HG02678 (cell line): ENCODE results near the gene FAM3A.

Experiments
- ATAC-seq: cut with Tn5 transposase; IDR thresholded peaks from one replicate; pipeline ENCODE4 v1.9.1; 2021; ENCODE audit warnings: mild to moderate bottlenecking, moderate library complexity; ENCODE audit not compliant: unreplicated experiment

Gene FAM3A

DNA sequence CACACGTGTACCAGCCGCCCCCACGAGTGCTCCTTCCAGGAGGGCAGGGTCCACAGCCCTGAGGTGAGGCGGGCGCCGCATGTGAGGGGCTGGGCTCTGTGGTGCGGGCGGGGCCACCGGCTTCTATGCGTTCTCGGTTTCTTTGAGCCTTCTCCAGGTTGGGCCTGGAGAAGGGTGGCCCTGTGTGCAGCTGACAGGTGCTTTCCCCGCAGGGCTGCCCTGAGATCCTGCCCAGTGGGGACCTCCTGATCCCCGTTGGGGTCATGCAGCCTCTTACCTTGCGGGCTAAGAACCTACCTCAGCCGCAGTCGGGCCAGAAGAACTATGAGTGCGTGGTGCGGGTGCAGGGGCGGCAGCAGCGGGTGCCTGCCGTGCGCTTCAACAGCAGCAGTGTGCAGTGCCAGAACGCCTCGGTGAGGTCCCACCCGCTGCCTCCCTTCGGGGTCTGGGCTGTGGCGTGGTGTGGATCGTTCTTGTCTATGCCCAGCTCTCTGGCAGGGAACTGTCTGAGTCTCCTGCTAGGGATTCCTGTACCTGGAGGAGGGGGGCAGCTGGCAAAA, 51.1 kb downstream of the FAM3A start:
- ATAC-seq: no peak

DNA sequence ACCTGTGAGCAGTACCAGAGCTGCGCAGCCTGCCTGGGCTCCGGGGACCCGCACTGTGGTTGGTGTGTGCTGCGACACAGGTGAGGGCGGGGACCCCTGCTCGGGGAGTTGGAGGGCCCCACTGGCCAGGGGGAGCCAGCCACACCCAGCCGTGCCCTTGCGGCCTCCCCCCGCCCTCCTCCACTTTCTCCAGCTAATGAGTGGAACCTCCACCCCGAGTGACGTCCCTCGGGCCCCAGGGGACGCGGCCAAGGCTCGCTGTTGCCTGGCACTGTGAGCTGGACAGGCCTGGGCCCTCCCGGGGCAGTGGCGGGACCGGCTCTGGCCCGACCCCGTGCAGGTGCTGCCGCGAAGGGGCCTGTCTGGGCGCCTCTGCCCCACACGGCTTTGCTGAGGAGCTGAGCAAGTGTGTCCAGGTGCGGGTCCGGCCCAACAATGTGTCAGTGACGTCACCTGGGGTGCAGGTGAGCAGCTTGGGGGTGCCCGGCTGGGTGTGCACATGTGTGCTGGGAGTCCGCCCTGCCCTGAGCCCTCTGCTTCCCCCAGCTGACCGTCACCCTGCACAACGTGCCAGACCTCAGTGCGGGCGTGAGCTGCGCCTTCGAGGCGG, 52.3 kb downstream of the FAM3A start:
- ATAC-seq: no peak

DNA sequence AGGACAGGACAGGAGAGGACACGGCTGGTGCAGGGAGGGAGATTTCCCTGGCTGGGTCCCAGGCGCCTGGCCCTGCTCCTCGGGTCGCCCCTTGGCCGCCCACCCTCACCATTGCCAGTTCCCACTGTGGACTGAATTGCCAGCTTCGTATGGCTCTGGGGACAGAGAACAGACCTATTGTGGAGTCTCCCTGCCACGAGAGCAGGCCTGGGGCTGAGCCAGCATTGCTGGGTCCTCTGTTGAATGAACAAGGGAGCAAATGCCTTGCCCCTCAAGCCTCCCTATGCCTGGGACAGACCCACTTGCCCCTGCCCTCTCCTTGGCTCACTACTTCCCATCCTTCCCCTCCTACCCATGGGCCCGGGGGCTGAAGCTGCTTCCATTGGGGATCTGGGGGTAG, 53.6 kb downstream of the FAM3A start:
- no peak for ATAC-seq

DNA sequence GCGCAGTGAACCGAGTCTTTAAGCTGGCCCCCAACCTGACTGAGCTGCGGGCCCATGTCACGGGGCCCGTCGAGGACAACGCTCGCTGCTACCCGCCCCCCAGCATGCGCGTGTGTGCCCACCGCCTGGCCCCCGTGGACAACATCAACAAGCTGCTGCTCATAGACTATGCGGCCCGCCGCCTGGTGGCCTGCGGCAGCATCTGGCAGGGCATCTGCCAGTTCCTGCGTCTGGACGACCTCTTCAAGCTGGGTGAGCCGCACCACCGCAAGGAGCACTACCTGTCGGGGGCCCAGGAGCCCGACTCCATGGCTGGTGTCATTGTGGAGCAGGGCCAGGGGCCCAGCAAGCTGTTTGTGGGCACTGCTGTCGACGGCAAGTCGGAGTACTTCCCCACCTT, 55.7 kb downstream of the FAM3A start:
- no peak for ATAC-seq

DNA sequence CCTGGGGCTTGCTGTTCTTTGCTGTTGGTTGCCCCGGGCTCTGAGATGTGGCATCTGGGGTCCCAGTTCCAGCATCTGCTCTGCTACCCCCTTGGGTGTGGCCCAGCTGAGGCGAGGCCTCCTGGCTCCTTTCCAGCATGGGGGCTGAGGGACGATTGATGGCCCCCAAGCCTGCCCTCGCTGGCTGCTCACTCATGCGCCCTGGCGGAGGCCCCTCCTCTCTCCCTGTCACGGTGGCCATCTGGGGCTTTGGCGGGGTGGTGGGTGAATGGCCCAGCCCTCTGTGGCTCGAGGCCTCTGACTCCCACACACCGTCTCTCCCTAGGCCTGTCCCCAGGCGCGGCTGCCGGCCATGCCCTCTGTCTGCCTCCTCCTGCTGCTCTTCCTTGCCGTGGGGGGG, 56.2 kb downstream of the FAM3A start:
- no peak for ATAC-seq

DNA sequence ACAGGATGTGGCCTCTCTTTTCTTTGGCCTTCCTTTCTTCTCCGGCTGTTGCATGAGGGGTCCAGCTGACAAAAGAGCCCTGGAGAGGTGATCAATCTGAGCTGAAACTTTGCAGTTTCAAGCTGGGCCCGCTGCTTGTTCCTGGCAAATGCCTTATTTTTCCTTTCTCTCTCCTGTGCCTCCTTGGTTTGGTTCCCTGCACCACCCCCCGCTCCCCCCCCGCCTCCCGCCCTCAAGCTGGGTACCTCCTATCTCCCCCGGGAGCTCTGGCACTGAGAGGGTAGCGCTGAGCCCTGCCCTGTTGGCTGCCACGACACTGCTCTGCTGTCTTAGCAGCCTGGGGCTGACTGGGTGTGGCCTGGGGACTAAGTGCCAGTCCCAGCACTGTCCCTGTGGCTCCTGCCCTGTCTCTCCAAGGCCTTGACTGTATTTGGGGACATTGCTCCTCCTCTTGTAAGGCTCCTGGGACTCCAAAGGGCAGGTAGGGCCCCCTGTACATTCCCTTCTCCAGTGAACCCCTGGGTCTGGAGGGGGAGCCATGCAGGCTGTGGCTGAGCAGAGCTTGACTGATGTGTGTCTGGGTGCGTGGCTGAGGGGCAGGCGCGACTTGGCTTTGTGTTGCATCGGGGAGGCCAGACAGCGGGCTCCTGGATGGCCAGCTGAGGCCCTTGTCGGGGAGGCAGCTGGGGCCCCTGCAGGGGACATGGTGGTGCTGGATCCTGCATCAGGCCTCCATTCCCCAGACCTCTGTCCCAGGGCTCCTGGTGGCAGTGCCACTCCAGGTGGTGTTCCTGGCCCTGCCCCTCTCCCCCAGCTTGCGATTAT, 56.9 kb downstream of the FAM3A start:
- ATAC-seq: no peak

DNA sequence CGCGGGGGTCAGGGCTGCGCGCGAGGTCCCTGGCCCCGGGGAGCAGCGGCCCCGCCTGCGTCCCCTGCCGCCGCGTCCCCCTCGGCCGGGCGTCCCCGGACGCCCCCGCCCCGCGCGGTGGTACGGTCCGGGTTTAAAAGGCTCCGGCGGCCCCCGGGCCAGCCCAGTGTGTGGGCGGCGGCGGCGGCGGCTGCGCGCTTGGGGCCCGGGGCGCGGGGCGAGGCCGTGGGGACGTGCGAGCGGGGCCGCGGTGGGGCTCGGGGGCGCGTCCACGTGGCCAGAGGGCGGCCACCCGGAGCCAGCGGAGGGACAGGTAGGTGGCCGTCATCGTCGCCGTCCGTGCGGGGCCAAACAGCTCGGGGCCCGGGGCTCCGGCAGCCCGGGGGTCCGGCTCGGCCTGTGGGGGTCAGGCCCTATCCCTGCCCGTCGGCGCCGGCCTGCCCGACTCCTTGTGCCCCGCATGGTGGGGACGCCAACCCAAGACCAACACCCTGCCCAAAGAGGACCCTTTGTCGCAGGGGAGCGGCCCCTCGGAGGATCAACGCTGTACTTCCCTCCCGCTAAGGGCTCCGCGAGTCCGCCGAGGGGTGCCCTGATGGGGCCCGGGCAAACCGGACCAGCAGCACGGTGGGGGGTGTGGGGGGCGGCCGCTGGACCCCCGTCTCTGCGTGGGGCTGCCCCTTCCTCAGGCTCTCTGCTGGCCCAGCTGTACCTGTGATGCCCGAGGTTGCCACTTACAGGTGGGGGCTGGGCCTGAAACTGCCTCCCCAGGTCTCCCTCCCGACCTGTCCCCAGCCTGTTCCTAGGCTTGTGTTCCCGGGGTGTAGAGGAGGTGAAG, 57.7 kb downstream of the FAM3A start, which contains the start of gene PLXNA3:
TSS of gene PLXNA3 (plus strand) at position 166 of the 838 bp plus-strand sequence. CDS start 1,903 bp downstream, outside the sequence.
- ATAC-seq: peak; percentile 66

DNA sequence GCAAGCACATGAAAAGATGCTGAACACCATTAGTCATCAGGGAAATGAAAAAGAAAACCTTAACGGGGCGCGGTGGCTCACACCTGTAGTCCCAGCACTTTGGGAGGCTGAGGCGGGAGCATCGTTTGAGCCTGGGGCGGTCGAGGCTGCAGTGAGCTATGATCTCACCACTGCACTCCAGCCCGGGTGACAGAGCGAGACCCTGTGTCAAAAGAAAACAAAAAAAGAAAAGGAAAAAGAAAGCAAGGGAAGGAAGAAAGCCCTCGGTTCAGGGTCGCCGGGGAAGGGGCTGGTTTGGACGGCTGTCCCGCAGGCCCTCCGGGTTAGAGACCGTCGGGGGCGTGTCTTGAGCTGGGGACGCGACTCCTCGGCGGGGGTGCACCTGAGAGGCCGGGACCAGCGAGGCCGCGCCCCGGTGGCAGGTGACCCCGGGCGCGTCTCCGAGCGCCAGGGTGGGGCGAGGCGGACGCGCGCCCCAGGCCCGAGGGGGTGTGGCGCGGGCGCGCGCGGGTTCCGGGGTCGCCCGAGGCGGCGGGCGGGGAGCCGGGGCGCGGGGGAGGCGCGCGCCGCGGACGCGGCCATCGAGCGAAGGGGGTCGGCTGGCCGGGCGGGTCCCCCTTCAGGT, 58.4 kb downstream of the FAM3A start:
- peak; percentile 73 for ATAC-seq
